Mucosa of descending colon (tissue), 3 donors: Measurements from ENCODE around the gene ETNK2. TPM values are rescaled to one million over a fixed set of nuclear protein-coding genes. Genes with fewer than 3 reads are reported as not detected.

Source experiments
- ATAC-seq: fragments of 200-7000 bp; cut with Tn5 transposase; one replicate; pipeline ENCODE4 v1.9.1; 2020; ENCODE audit warnings: mild to moderate bottlenecking, moderate library complexity
- DNase-seq, 3 donors: peaks; one replicate each; pipeline ENCODE4 v3.0.0-alpha.2; 2020
- H3K36me3 ChIP-seq: fragments of 200-600 bp; one replicate; pipeline ENCODE4 v1.8.0; 2021; ENCODE audit warnings: low read depth, mild to moderate bottlenecking
- H3K4me1 ChIP-seq: fragments of 200-600 bp; one replicate; pipeline ENCODE4 v1.8.0; 2021; ENCODE audit warnings: low read depth, mild to moderate bottlenecking
- H3K4me3 ChIP-seq: fragments of 200-600 bp; one replicate; pipeline ENCODE4 v1.8.0; 2021; ENCODE audit warnings: mild to moderate bottlenecking
- H3K9me3 ChIP-seq: fragments of 200-600 bp; one replicate; pipeline ENCODE4 v1.8.0; 2021; ENCODE audit warnings: mild to moderate bottlenecking
- intact Hi-C, 2 donors: fragments of 100-400 bp; cut with DNase I in 1 of 2; cut with micrococcal nuclease in 1 of 2; formaldehyde crosslinking; loops; one replicate each; pipeline versions ENCODE4 v1.11.0 to v1.11.1; 2022; cut with DNase I, micrococcal nuclease
- total RNA-seq, 3 donors: library from RNA; stranded (reverse); fragmentation: NEBNext Ultra II Directional in 2 of 3; extraction: Animal tissue kit (Norgen Biotek cat#: 25700) in 2 of 3; gene quantifications; one replicate each; pipeline versions ENCODE4 v1.2.1 to v1.2.4, GENCODE V29; 2021 to 2023
- TF ChIP-seq, protein P1 (sequence below): fragments of 200-600 bp; IDR thresholded peaks from one replicate; pipeline ENCODE4 v1.8.0; 2022; ENCODE audit warnings: antibody characterized with exemption, mild to moderate bottlenecking
- donor health status: DM: no; HTN: no; CAD: no; lungs with moderate emphysema.
- donor health status: DM: no; HTN: no; CAD: no.
- donor health status: DM: no; HTN: yes; CAD: no.

Gene ETNK2
- total RNA-seq, 3 donors from 2014 or later, result 0.20 to 6.8 (median 2.1) TPM

DNA sequence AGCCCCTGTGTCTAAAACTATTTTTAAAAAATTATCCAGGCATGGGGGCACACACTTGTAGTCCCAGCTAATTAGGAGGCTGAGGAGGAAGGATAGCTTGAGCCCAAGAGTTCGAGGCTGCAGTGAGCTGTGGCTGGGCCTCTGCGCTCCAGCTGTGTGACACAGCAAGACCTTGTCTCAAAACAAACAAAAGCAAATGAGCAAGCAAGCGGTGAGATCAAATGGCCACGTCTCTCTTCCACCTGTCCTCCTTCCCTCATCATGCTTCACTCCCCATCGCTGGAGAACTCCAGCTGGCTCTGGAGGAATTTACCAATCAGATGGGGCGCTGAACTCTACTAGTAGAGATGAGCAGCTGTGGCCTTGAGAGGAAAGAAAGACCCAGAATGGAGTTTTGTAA, 28.3 kb upstream of the ETNK2 start:
- Histone ChIP-seq H3K36me3 (no peaks in the 10 kb centered on the region), H3K4me3 (no peak overlapping the region), H3K4me1 (no peaks in the 10 kb centered on the region), H3K9me3 (no peaks in the 10 kb centered on the region)
- intact Hi-C loops, result no loop called here
- TF ChIP-seq, protein P1, sequence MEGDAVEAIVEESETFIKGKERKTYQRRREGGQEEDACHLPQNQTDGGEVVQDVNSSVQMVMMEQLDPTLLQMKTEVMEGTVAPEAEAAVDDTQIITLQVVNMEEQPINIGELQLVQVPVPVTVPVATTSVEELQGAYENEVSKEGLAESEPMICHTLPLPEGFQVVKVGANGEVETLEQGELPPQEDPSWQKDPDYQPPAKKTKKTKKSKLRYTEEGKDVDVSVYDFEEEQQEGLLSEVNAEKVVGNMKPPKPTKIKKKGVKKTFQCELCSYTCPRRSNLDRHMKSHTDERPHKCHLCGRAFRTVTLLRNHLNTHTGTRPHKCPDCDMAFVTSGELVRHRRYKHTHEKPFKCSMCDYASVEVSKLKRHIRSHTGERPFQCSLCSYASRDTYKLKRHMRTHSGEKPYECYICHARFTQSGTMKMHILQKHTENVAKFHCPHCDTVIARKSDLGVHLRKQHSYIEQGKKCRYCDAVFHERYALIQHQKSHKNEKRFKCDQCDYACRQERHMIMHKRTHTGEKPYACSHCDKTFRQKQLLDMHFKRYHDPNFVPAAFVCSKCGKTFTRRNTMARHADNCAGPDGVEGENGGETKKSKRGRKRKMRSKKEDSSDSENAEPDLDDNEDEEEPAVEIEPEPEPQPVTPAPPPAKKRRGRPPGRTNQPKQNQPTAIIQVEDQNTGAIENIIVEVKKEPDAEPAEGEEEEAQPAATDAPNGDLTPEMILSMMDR, result no peak
- DNase-seq (no peak), ATAC-seq (no peak)

GRCh38 chr1:204178487-204179281, 26.8 kb upstream of the ETNK2 start:
- Histone ChIP-seq H3K4me3 (no peak overlapping the region), H3K36me3 (no peaks in the 10 kb centered on the region), H3K4me1 (no peaks in the 10 kb centered on the region), H3K9me3 (no peaks in the 10 kb centered on the region)
- intact Hi-C loops, result no loop called here
- DNase-seq (no peak), ATAC-seq (no peak)
- TF ChIP-seq, protein P1, result no peak

DNA sequence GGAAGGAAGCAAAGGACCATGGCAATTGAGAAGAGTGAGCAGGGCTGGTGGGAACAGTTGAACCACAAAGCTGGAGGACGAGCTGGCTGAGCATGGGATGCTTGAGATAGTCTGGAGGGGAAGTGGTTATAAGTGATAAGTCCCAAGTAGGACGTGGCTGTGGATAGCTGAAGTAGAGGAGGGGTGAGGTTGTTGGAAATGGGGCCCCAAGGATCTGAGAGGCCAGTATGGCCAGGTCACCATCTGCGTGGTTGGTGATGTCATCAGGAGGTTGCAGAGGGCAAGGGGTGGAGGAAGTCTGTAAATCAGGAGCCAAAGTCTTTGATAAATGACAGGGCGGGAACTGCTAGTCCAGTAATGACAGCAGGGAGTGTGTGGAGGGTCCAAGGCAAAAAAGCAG, 25.3 kb upstream of the ETNK2 start:
- Histone ChIP-seq H3K36me3 (no peaks in the 10 kb centered on the region), H3K4me1 (no peaks in the 10 kb centered on the region), H3K9me3 (no peaks in the 10 kb centered on the region), H3K4me3 (no peak overlapping the region)
- no peak for DNase-seq
- intact Hi-C loops, result no loop called here
- TF ChIP-seq, protein P1, result no peak
- peak; percentile 65 for ATAC-seq

- ATAC-seq, result no peak
- no peak for DNase-seq
Observed at GRCh38 chr1:204176049-204176448, 24.2 kb upstream of the ETNK2 start.

GRCh38 chr1:204174958-204175357, 23.1 kb upstream of the ETNK2 start:
- DNase-seq (no peak), ATAC-seq (no peak)
- H3K4me3 ChIP-seq, result no peak overlapping the region
- no peaks in the 10 kb centered on the region for H3K4me1 ChIP-seq
- TF ChIP-seq, protein P1, result no peak
- no peaks in the 10 kb centered on the region for H3K36me3 ChIP-seq
- intact Hi-C loops, result no loop called here
- H3K9me3 ChIP-seq, result peaks cover 6% of the 10 kb centered on the region

More at GRCh38 chr1:204176049-204176448, 24.2 kb upstream of the ETNK2 start:
- Histone ChIP-seq H3K4me3 (no peak overlapping the region), H3K4me1 (no peaks in the 10 kb centered on the region), H3K36me3 (no peaks in the 10 kb centered on the region), H3K9me3 (no peaks in the 10 kb centered on the region)
- intact Hi-C loops, result no loop called here
- TF ChIP-seq, protein P1, result no peak
